ENCODE measurements around the gene RASA2.

DNA sequence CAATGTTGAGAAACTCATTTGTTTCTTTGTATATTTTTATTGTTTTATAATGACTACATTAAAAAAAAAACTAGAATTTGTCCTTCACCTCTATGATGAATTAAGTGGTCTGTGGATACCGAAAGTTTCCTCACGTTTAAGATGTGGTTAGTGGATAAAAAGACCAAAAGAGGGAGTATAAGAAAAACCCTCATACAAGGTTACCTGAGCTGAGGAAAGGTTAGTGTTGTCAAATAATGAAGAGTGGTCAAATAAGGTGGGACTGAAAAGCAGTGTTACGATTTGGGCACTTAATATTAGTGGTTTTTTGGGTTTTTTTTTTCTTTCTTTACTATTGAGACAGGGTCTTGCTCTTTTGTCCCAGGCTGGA, 21.2 kb downstream of the RASA2 start:
- TF ChIP-seq, protein P1, sequence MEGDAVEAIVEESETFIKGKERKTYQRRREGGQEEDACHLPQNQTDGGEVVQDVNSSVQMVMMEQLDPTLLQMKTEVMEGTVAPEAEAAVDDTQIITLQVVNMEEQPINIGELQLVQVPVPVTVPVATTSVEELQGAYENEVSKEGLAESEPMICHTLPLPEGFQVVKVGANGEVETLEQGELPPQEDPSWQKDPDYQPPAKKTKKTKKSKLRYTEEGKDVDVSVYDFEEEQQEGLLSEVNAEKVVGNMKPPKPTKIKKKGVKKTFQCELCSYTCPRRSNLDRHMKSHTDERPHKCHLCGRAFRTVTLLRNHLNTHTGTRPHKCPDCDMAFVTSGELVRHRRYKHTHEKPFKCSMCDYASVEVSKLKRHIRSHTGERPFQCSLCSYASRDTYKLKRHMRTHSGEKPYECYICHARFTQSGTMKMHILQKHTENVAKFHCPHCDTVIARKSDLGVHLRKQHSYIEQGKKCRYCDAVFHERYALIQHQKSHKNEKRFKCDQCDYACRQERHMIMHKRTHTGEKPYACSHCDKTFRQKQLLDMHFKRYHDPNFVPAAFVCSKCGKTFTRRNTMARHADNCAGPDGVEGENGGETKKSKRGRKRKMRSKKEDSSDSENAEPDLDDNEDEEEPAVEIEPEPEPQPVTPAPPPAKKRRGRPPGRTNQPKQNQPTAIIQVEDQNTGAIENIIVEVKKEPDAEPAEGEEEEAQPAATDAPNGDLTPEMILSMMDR (conservative IDR thresholded peaks at IDR 0.05; ENCODE audit: low read length), result no peak
- no peak for TF ChIP-seq EZH2phosphoT487 (IDR thresholded peaks at IDR 0.05; ENCODE audit: borderline replicate concordance)
